GM15510 (cell line): ENCODE results near the gene EZH1.

Experiments used
- POLR2A ChIP-seq: IDR thresholded peaks from 3 replicates; pipeline ENCODE4 v1.6.1; 2011; ENCODE audit warnings: borderline replicate concordance; ENCODE audit not compliant: insufficient read length; ENCODE audit errors: extremely low read depth

EZH1 gene

DNA sequence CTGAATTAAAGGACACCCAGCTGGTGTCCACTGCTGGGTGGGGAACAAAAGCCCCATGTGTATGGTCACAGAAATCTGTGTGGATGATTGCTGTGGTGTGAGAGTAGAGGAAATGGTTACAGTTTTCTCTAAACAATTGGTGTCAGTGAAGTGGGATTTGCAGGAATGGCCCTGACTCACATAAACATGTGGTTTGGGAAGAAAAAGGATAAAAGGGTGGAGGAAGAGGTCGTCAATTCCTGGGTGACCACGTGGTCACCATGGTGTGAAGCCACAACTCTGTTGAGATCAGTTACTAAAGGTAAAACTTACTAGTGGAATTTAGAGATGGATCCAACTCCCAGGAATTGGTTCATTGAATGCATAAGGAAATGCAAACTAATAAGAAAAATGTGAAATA lies 89.3 kb downstream of the EZH1 start:
- no peak for TF ChIP-seq POLR2A

DNA sequence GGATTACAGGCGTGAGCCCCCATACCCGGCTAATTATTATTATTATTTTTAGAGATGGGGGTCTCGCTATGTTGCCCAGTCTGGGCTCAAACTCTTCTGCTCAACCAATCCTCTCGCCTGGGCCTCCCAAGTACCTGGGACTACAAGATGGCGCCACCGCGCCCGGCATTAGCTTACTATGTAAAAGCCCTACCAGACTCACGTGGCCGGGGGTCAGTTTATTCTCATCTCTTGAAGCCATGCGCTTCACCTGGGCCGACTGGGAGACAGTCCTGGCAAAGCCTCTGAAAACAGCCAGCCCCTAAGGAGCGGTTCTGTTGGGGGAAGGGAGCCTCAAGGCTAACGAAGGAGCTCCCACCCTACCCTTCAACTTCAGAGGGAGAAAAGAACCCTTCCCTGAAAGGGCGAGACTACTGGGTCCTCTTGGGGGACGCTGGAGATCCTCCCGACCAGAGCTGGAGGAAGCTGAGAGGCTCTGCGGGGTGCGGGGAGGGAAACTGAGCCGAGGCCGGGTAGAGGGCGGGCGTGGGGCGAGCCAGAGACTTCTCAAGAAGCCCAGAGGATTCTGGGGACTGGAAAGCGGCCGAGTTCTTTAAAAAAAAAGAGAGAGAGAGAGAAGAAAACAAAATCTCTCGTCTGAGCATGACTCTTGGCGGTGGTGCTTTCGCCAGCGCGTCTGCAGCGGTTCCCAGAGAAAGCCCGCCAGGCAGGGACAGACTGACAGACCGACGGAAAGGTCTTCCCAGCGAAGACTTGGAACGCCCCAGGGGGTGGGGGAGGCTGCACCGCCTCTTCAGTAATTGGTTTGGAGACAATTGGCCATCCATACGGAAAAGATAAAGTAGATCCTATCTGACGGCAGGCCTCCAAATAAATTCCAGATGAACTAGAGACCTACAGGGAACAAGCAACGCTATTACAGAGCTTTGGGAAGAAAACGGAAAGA lies 91.4 kb downstream of the EZH1 start:
- TF ChIP-seq POLR2A = no peak

GRCh38 chr17:42651392-42651791 lies 93.4 kb downstream of the EZH1 start:
- no peak for TF ChIP-seq POLR2A
